PFSK-1 (cell line): ENCODE results near the gene POLR3F.

Source experiments
- POLR2AphosphoS5 ChIP-seq: IDR thresholded peaks from 2 replicates; pipeline ENCODE4 v1.6.1; 2012; ENCODE audit warnings: low read depth, mild to moderate bottlenecking, control low read depth, low read length, moderate library complexity
- TAF1 ChIP-seq: IDR thresholded peaks from 2 replicates; pipeline ENCODE4 v1.6.1; 2012; ENCODE audit warnings: low read length, control low read depth, borderline replicate concordance; ENCODE audit not compliant: insufficient read depth

GRCh38 chr20:18440403-18440802 is 26.8 kb upstream of the POLR3F start:
- no peak for TF ChIP-seq TAF1
- no peak for TF ChIP-seq POLR2AphosphoS5
